Keratinocyte (primary cell): ENCODE measurements around the gene NRSN2. TPM values are rescaled to one million over a fixed set of nuclear protein-coding genes. Genes with fewer than 3 reads are reported as not detected.
"Not testable (repeated sequence)": the region's sequence is repeated elsewhere in the genome, so short reads cannot be mapped to it uniquely, and the experiment has no call there.

Experiments used
- DNase-seq: peaks from one replicate; pipeline ENCODE4 v3.0.0-alpha.2; 2011; ENCODE audit warnings: low read depth, missing footprints, low spot score
- FAIRE-seq: peaks from 2 replicates; lab custom pipeline; 2011; peaks lifted over from hg19 to GRCh38; lab: Jason Lieb, UNC
- H2AFZ ChIP-seq: 2 replicates; pipeline ENCODE4 v1.6.0; 2012; ENCODE audit warnings: low read length, control low read depth, inconsistent platforms; ENCODE audit not compliant: control insufficient read depth
- H3K27ac ChIP-seq: 2 replicates; pipeline ENCODE4 v1.5.1; 2011; ENCODE audit warnings: low read length; ENCODE audit not compliant: control insufficient read depth, insufficient read depth
- H3K27me3 ChIP-seq: 3 replicates; pipeline ENCODE4 v1.6.0; 2011; ENCODE audit warnings: low read length; ENCODE audit not compliant: control insufficient read depth, insufficient read depth; ENCODE audit errors: extremely low read depth
- H3K36me3 ChIP-seq, 2 experiments: 2 replicates in 1 of 2; 3 replicates in 1 of 2; pipeline ENCODE4 v1.5.1; 2011; ENCODE audit warnings: low read length in 2 of 2, mild to moderate bottlenecking in 1 of 2; ENCODE audit not compliant: control insufficient read depth in 2 of 2, insufficient read depth in 2 of 2; ENCODE audit errors: extremely low read depth in 1 of 2
- H3K4me1 ChIP-seq: 3 replicates; pipeline ENCODE4 v1.5.1; 2011; ENCODE audit warnings: low read length; ENCODE audit not compliant: control insufficient read depth, insufficient read depth; ENCODE audit errors: extremely low read depth
- H3K4me2 ChIP-seq: 3 replicates; pipeline ENCODE4 v1.6.0; 2011; ENCODE audit warnings: low read depth, low read length; ENCODE audit not compliant: control insufficient read depth, insufficient read depth; ENCODE audit errors: extremely low read depth
- H3K4me3 ChIP-seq, 3 experiments: fragments of 200-600 bp in 1 of 3; sonication (generic) in 1 of 3; 2 replicates in 2 of 3; 3 replicates in 1 of 3; pipeline ENCODE4 v1.5.1; 2011 to 2016; ENCODE audit warnings: low read length in 3 of 3, mild to moderate bottlenecking in 3 of 3, control low read depth in 2 of 3, inconsistent platforms in 1 of 3, low read depth in 1 of 3, mixed read lengths in 1 of 3, mixed run types in 1 of 3, moderate library complexity in 1 of 3; ENCODE audit not compliant: control insufficient read depth in 2 of 3, insufficient read depth in 2 of 3; ENCODE audit errors: extremely low read depth in 1 of 3
- H3K79me2 ChIP-seq: 2 replicates; pipeline ENCODE4 v1.6.0; 2012; ENCODE audit warnings: low read length; ENCODE audit not compliant: control insufficient read depth, insufficient read depth
- H3K9ac ChIP-seq: 3 replicates; pipeline ENCODE4 v1.6.0; 2011; ENCODE audit warnings: low read length; ENCODE audit not compliant: control insufficient read depth, insufficient read depth; ENCODE audit errors: extremely low read depth
- H3K9me1 ChIP-seq: 3 replicates; pipeline ENCODE4 v1.6.0; 2011; ENCODE audit warnings: low read length; ENCODE audit not compliant: control insufficient read depth, insufficient read depth; ENCODE audit errors: extremely low read depth
- H3K9me3 ChIP-seq: 2 replicates; pipeline ENCODE4 v1.5.1; 2012; ENCODE audit warnings: low read depth, low read length; ENCODE audit not compliant: control insufficient read depth
- H4K20me1 ChIP-seq: 3 replicates; pipeline ENCODE4 v1.6.0; 2011; ENCODE audit warnings: low read length; ENCODE audit not compliant: control insufficient read depth, insufficient read depth; ENCODE audit errors: extremely low read depth
- CTCF ChIP-seq, 3 experiments: IDR thresholded peaks in 1 of 3; conservative IDR thresholded peaks in 1 of 3; optimal IDR thresholded peaks in 1 of 3; 2 replicates in 2 of 3; 3 replicates in 1 of 3; pipeline versions ENCODE3 to v1.5.1; 2011; ENCODE audit warnings: low read length in 3 of 3, mild to moderate bottlenecking in 3 of 3, moderate library complexity in 2 of 3, control low read depth in 1 of 3, inconsistent platforms in 1 of 3; ENCODE audit not compliant: insufficient read depth in 2 of 3; ENCODE audit errors: extremely low read depth in 1 of 3
- EZH2 ChIP-seq: IDR thresholded peaks from one replicate; pipeline ENCODE4 v1.6.1; 2012; ENCODE audit warnings: inconsistent platforms, mild to moderate bottlenecking, low read length, moderate library complexity
- dilution Hi-C: fragments of 300-500 bp; cut with MboI; formaldehyde crosslinking; loops from one replicate; pipeline ENCODE4 v1.7.0; 2020; ENCODE audit warnings: low sequenced_read_pairs; ENCODE audit not compliant: extremely low pct_ligation_motif_present
- polyA plus RNA-seq, 5 experiments: library from polyadenylated mRNA; depleted of rRNA in 3 of 5; stranded (reverse) in 3 of 5; stranded (forward) in 1 of 5; unstranded in 1 of 5; fragments of >200 nt; gene quantifications; 1 replicate in 1 of 5; 2 replicates in 3 of 5; 3 replicates in 1 of 5; pipeline versions ENCODE4 v1.2.1 to v1.2.3, GENCODE V29; 2011 to 2012; ENCODE audit warnings: missing spikeins in 2 of 5, low read depth in 1 of 5, low replicate concordance in 1 of 5

Gene NRSN2
- polyA plus RNA-seq, 1 donor (not counting 4 experiments of a cell fraction or from before 2014, with no cell fraction given), result 10.4 TPM

GRCh38 chr20:356154-356553 is 9.2 kb downstream of the NRSN2 start:
- H3K4me3 ChIP-seq, H3K9ac ChIP-seq, DNase-seq, H3K27me3 ChIP-seq, FAIRE-seq, H3K9me3 ChIP-seq, H3K36me3 ChIP-seq, H2AFZ ChIP-seq, H3K27ac ChIP-seq, dilution Hi-C loops, H3K4me2 ChIP-seq, H3K79me2 ChIP-seq, H3K9me1 ChIP-seq, H4K20me1 ChIP-seq: not testable (repeated sequence)
- TF ChIP-seq CTCF (optimal IDR thresholded peaks at IDR 0.05 in 1 of 3, IDR thresholded peaks at IDR 0.05 in 1 of 3, conservative IDR thresholded peaks at IDR 0.05 in 1 of 3; ENCODE audit: extremely low read depth in 1 of 3, insufficient read depth in 2 of 3, low read length in 3 of 3), result peak in 1 of 3 experiments; percentile 7
- peaks cover 12% of the 10 kb centered on the region for H3K4me1 ChIP-seq

GRCh38 chr20:356745-357144 is 9.8 kb downstream of the NRSN2 start:
- FAIRE-seq (no peak), DNase-seq (no peak)
- TF ChIP-seq CTCF (optimal IDR thresholded peaks at IDR 0.05 in 1 of 3, IDR thresholded peaks at IDR 0.05 in 1 of 3, conservative IDR thresholded peaks at IDR 0.05 in 1 of 3; ENCODE audit: extremely low read depth in 1 of 3, insufficient read depth in 2 of 3, low read length in 3 of 3) (no peak), EZH2 (no peak)
- H3K4me3 ChIP-seq, result no peak overlapping the region
- H3K36me3 ChIP-seq, result no peaks in the 10 kb centered on the region
- H3K9ac ChIP-seq, result no peak overlapping the region
- H3K9me1 ChIP-seq, result no peaks in the 10 kb centered on the region
- no peak overlapping the region for H3K27ac ChIP-seq
- H3K4me2 ChIP-seq, result no peak overlapping the region
- H3K4me1 ChIP-seq, result peaks cover 18% of the 10 kb centered on the region
- dilution Hi-C loops, result no loop called here
- no peaks in the 10 kb centered on the region for H3K27me3 ChIP-seq
- no peaks in the 10 kb centered on the region for H3K9me3 ChIP-seq
- no peaks in the 10 kb centered on the region for H4K20me1 ChIP-seq
- no peak overlapping the region for H2AFZ ChIP-seq
- H3K79me2 ChIP-seq, result no peaks in the 10 kb centered on the region
